K562 (cell line): Measurements from ENCODE around the gene DGKA.

Source experiments
- HMGN3 ChIP-seq: IDR thresholded peaks from 2 replicates; pipeline ENCODE4 v1.6.1; 2011; ENCODE audit warnings: borderline replicate concordance, low read depth, mild to moderate bottlenecking, mixed read lengths, low read length; ENCODE audit not compliant: insufficient read length; ENCODE audit errors: extremely low read depth
- MCM2 ChIP-seq: fragments of 450-650 bp; IDR thresholded peaks from 2 replicates; pipeline ENCODE4 v1.6.1; 2017; ENCODE audit warnings: low read depth, mild to moderate bottlenecking
- NR2C2 ChIP-seq, 2 experiments: fragments of 200-800 bp in 1 of 2; sonication (Bioruptor generic) in 1 of 2; sonication (generic) in 1 of 2; formaldehyde crosslinking in 1 of 2; IDR thresholded peaks; 2 replicates each; pipeline versions ENCODE4 v1.6.1 to v1.8.0; 2016 to 2022; ENCODE audit warnings: mild to moderate bottlenecking in 1 of 2, missing compliant biosample characterization in 1 of 2, missing genetic modification characterization in 1 of 2, missing genetic modification reagents in 1 of 2
- PHB2 ChIP-seq: fragments of 450-650 bp; IDR thresholded peaks from 2 replicates; pipeline ENCODE4 v1.6.1; 2017; ENCODE audit warnings: low read depth
- SOX6 ChIP-seq: fragments of 450-650 bp; IDR thresholded peaks from 2 replicates; pipeline ENCODE4 v1.6.1; 2014; ENCODE audit warnings: mild to moderate bottlenecking
- TF ChIP-seq, protein P1 (sequence below), 3 experiments: IDR thresholded peaks in 2 of 3; conservative IDR thresholded peaks in 1 of 3; 2 replicates each; pipeline ENCODE4 v1.5.1; 2011 to 2012; ENCODE audit warnings: low read length in 3 of 3, mild to moderate bottlenecking in 3 of 3, control low read depth in 2 of 3, improper control_type of control experiment in 1 of 3, inconsistent platforms in 1 of 3, low read depth in 1 of 3, mixed read lengths in 1 of 3, moderate library complexity in 1 of 3; ENCODE audit not compliant: insufficient read depth in 2 of 3
- TF ChIP-seq, protein P2 (sequence below): fragments of 250-450 bp; sonication (Bioruptor Pico); IDR thresholded peaks from 2 replicates; pipeline ENCODE4 v1.8.0; 2022; ENCODE audit warnings: inconsistent platforms
- TF ChIP-seq, protein P3 (sequence below): fragments of 450-650 bp; formaldehyde crosslinking; IDR thresholded peaks from 2 replicates; pipeline ENCODE4 v1.4.0; 2022; ENCODE audit warnings: missing genetic modification characterization

DNA sequence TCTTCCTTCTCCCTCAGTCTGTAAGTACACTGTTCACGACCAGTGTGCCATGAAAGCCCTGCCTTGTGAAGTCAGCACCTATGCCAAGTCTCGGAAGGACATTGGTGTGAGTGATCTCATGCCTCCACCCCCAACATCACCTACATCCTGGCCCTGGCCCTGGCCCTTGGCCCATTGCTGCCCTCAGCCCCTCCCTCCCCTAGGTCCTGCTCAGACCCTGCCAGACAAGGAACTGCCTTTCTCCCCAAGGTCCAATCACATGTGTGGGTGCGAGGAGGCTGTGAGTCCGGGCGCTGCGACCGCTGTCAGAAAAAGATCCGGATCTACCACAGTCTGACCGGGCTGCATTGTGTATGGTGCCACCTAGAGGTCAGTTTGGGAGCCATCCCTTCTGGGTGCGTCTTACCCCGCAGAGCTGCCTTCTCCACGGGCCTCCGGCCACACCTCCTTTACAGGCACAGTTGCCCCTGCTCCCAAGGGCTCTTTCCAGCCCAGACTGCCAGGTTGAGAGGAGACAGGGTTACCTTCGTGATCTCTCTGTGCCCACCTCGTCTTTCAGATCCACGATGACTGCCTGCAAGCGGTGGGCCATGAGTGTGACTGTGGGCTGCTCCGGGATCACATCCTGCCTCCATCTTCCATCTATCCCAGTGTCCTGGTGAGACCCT is 9.2 kb downstream of the DGKA start:
- TF ChIP-seq HMGN3 (no peak), NR2C2 (CRISPR knock-in tag; IDR thresholded peaks at IDR 0.05) (no peak), NR2C2 (tag; IDR thresholded peaks at IDR 0.05) (no peak), MCM2 (no peak), SOX6 (no peak; the same call in 1 of the 2 replicates), PHB2 (no peak)
- TF ChIP-seq, protein P1, sequence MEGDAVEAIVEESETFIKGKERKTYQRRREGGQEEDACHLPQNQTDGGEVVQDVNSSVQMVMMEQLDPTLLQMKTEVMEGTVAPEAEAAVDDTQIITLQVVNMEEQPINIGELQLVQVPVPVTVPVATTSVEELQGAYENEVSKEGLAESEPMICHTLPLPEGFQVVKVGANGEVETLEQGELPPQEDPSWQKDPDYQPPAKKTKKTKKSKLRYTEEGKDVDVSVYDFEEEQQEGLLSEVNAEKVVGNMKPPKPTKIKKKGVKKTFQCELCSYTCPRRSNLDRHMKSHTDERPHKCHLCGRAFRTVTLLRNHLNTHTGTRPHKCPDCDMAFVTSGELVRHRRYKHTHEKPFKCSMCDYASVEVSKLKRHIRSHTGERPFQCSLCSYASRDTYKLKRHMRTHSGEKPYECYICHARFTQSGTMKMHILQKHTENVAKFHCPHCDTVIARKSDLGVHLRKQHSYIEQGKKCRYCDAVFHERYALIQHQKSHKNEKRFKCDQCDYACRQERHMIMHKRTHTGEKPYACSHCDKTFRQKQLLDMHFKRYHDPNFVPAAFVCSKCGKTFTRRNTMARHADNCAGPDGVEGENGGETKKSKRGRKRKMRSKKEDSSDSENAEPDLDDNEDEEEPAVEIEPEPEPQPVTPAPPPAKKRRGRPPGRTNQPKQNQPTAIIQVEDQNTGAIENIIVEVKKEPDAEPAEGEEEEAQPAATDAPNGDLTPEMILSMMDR (IDR thresholded peaks at IDR 0.05 in 2 of 3, conservative IDR thresholded peaks at IDR 0.05 in 1 of 3; ENCODE audit: insufficient read depth in 2 of 3, low read depth in 1 of 3, low read length in 3 of 3): peak; percentile 89 to 97 (median 94)
- TF ChIP-seq, protein P2, sequence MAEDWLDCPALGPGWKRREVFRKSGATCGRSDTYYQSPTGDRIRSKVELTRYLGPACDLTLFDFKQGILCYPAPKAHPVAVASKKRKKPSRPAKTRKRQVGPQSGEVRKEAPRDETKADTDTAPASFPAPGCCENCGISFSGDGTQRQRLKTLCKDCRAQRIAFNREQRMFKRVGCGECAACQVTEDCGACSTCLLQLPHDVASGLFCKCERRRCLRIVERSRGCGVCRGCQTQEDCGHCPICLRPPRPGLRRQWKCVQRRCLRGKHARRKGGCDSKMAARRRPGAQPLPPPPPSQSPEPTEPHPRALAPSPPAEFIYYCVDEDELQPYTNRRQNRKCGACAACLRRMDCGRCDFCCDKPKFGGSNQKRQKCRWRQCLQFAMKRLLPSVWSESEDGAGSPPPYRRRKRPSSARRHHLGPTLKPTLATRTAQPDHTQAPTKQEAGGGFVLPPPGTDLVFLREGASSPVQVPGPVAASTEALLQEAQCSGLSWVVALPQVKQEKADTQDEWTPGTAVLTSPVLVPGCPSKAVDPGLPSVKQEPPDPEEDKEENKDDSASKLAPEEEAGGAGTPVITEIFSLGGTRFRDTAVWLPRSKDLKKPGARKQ (CRISPR knock-in tag): no peak
- TF ChIP-seq, protein P3, sequence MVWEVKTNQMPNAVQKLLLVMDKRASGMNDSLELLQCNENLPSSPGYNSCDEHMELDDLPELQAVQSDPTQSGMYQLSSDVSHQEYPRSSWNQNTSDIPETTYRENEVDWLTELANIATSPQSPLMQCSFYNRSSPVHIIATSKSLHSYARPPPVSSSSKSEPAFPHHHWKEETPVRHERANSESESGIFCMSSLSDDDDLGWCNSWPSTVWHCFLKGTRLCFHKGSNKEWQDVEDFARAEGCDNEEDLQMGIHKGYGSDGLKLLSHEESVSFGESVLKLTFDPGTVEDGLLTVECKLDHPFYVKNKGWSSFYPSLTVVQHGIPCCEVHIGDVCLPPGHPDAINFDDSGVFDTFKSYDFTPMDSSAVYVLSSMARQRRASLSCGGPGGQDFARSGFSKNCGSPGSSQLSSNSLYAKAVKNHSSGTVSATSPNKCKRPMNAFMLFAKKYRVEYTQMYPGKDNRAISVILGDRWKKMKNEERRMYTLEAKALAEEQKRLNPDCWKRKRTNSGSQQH (CRISPR knock-in tag): no peak
